Activated B cell treated with CpG ODN at 0.5 μM for 24 hours (primary cell): Measurements from ENCODE around the gene NFKB1. TPM values are rescaled to one million over a fixed set of nuclear protein-coding genes. Genes with fewer than 3 reads are reported as not detected.

Experiments used
- ATAC-seq: fragments of 200-7000 bp; cut with Tn5 transposase; one replicate; pipeline ENCODE4 v1.10.0; 2021; ENCODE audit warnings: low read depth, mild to moderate bottlenecking, moderate library complexity
- CTCF ChIA-PET: fragments of 350-600 bp; sonication (Branson Sonifier 250); formaldehyde crosslinking; loops from one replicate; lab custom pipeline; 2021; ENCODE audit warnings: antibody characterized with exemption; lab: Charles Lee
- POLR2A ChIA-PET: fragments of 350-600 bp; sonication (Branson Sonifier 250); formaldehyde crosslinking; loops from one replicate; lab custom pipeline; 2021; ENCODE audit warnings: antibody characterized with exemption; lab: Charles Lee
- DNase-seq: peaks from one replicate; pipeline ENCODE4 v3.0.0; 2022
- H3K27ac Mint-ChIP-seq: one replicate; pipeline ENCODE4 v1.8.0; 2020; ENCODE audit warnings: mixed read lengths
- H3K27me3 Mint-ChIP-seq: one replicate; pipeline ENCODE4 v1.8.0; 2021; ENCODE audit warnings: mixed read lengths
- H3K36me3 Mint-ChIP-seq: one replicate; pipeline ENCODE4 v1.8.0; 2021; ENCODE audit warnings: low read depth, mixed read lengths
- H3K4me1 Mint-ChIP-seq: one replicate; pipeline ENCODE4 v1.8.0; 2021; ENCODE audit warnings: mixed read lengths
- H3K4me3 Mint-ChIP-seq: one replicate; pipeline ENCODE4 v1.8.0; 2020; ENCODE audit warnings: mild to moderate bottlenecking, mixed read lengths
- H3K9me3 Mint-ChIP-seq: one replicate; pipeline ENCODE4 v1.8.0; 2020; ENCODE audit warnings: mixed read lengths
- CTCF ChIP-seq: fragments of 200-600 bp; IDR thresholded peaks from one replicate; pipeline ENCODE4 v1.8.0; 2022; ENCODE audit warnings: antibody characterized with exemption, mild to moderate bottlenecking
- intact Hi-C: fragments of 100-400 bp; cut with micrococcal nuclease; formaldehyde crosslinking; loops from one replicate; pipeline ENCODE4 v1.15.1; 2024
- total RNA-seq: library from RNA; stranded (reverse); gene quantifications from 2 replicates; pipeline ENCODE4 v1.2.3, GENCODE V29; 2022

The NFKB1 gene
- total RNA-seq, 1 donor from 2014 or later = 308 TPM

GRCh38 chr4:102637391-102637790 lies 136.2 kb downstream of the NFKB1 start:
- no peak overlapping the region for H3K4me3 Mint-ChIP-seq
- no peak for ATAC-seq
- CTCF ChIA-PET = no interaction called here

DNA sequence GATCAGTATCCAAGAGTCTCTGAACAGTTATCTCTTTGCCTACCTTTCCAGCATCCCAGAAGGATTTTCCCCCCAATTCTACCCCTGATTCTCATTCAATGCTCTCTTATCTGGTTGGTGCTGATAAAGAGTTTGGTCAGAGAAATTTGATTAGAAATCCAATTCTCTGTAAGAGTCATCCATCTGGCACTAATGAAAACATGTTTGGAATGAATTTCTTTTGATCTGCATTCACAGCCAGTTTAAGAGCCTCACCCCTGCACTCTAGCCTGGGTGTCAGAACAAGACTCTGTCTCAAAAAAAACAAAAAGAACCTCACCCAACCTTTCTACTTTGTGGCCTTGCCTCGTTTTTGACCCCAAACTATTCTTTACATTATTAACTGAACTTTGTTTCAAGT lies 137.5 kb downstream of the NFKB1 start:
- no peak overlapping the region for H3K27ac Mint-ChIP-seq
- DNase-seq (no peak), ATAC-seq (no peak)
- intact Hi-C loops = no loop called here
- no peaks in the 10 kb centered on the region for H3K4me1 Mint-ChIP-seq
- TF ChIP-seq CTCF = no peak
- H3K36me3 Mint-ChIP-seq = peaks cover 79% of the 10 kb centered on the region
- ChIA-PET POLR2A (no interaction called here), CTCF (no interaction called here)
- no peaks in the 10 kb centered on the region for H3K9me3 Mint-ChIP-seq
- no peaks in the 10 kb centered on the region for H3K27me3 Mint-ChIP-seq
- H3K4me3 Mint-ChIP-seq = no peak overlapping the region

More at GRCh38 chr4:102637391-102637790, 136.2 kb downstream of the NFKB1 start:
- H3K9me3 Mint-ChIP-seq = no peaks in the 10 kb centered on the region
- H3K36me3 Mint-ChIP-seq = peaks cover 83% of the 10 kb centered on the region
- TF ChIP-seq CTCF = no peak
- H3K27me3 Mint-ChIP-seq = no peaks in the 10 kb centered on the region
- H3K4me1 Mint-ChIP-seq = no peaks in the 10 kb centered on the region
- intact Hi-C loops = no loop called here
- POLR2A ChIA-PET = no interaction called here
- no peak overlapping the region for H3K27ac Mint-ChIP-seq
- DNase-seq = no peak

GRCh38 chr4:102639598-102639997 lies 138.4 kb downstream of the NFKB1 start:
- no peaks in the 10 kb centered on the region for H3K27me3 Mint-ChIP-seq
- ChIA-PET POLR2A (no interaction called here), CTCF (no interaction called here)
- H3K9me3 Mint-ChIP-seq = no peaks in the 10 kb centered on the region
- H3K4me1 Mint-ChIP-seq = no peaks in the 10 kb centered on the region
- no peak for ATAC-seq
- no peak for TF ChIP-seq CTCF
- intact Hi-C loops = no loop called here
- H3K36me3 Mint-ChIP-seq = peaks cover 79% of the 10 kb centered on the region
- no peak overlapping the region for H3K4me3 Mint-ChIP-seq
- H3K27ac Mint-ChIP-seq = no peak overlapping the region
- DNase-seq = no peak

- CTCF ChIA-PET = no interaction called here
- no peak for ATAC-seq
- no peak for DNase-seq
- POLR2A ChIA-PET = no interaction called here
- no peaks in the 10 kb centered on the region for H3K4me1 Mint-ChIP-seq
- no peaks in the 10 kb centered on the region for H3K9me3 Mint-ChIP-seq
- intact Hi-C loops = no loop called here
- no peak for TF ChIP-seq CTCF
- no peak overlapping the region for H3K4me3 Mint-ChIP-seq
- no peak overlapping the region for H3K27ac Mint-ChIP-seq
- H3K27me3 Mint-ChIP-seq = no peaks in the 10 kb centered on the region
- peaks cover 75% of the 10 kb centered on the region for H3K36me3 Mint-ChIP-seq
Observed at GRCh38 chr4:102640669-102641068, 139.5 kb downstream of the NFKB1 start.

DNA sequence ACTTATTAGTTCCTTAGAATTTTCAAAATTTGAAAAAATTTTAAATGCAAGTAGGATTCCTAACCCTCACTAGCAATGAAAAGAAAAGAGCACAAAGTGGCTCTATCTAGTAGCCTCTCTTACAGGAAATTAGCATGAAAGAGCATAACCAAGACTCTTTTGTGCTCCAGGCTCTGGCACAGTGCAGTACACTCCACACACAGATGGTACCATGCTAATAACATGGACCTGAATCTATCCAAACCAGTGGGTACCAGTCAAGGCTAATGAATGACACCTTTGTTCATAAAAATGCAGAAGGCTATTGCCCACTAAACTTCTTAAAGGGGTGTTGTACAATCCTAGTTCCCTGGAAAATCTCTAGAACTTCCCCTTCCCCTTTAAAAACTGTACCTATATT lies 140.6 kb downstream of the NFKB1 start:
- ChIA-PET POLR2A (no interaction called here), CTCF (no interaction called here)
- Mint-ChIP-seq H3K4me1 (no peaks in the 10 kb centered on the region), H3K9me3 (no peaks in the 10 kb centered on the region), H3K4me3 (no peak overlapping the region), H3K36me3 (peaks cover 76% of the 10 kb centered on the region), H3K27me3 (no peaks in the 10 kb centered on the region), H3K27ac (no peak overlapping the region)
- no peak for TF ChIP-seq CTCF
- ATAC-seq (no peak), DNase-seq (no peak)
- intact Hi-C loops = no loop called here
